SH-SY5Y (cell line): ENCODE data around the gene TBC1D22A.

ENCODE experiments used
- GATA2 ChIP-seq: IDR thresholded peaks from 2 replicates; pipeline ENCODE4 v1.6.1; 2011; ENCODE audit warnings: mild to moderate bottlenecking, low read depth, low read length
- GATA3 ChIP-seq: IDR thresholded peaks from 2 replicates; pipeline ENCODE4 v1.6.1; 2011; ENCODE audit warnings: low read depth, mild to moderate bottlenecking, low read length, moderate library complexity

DNA sequence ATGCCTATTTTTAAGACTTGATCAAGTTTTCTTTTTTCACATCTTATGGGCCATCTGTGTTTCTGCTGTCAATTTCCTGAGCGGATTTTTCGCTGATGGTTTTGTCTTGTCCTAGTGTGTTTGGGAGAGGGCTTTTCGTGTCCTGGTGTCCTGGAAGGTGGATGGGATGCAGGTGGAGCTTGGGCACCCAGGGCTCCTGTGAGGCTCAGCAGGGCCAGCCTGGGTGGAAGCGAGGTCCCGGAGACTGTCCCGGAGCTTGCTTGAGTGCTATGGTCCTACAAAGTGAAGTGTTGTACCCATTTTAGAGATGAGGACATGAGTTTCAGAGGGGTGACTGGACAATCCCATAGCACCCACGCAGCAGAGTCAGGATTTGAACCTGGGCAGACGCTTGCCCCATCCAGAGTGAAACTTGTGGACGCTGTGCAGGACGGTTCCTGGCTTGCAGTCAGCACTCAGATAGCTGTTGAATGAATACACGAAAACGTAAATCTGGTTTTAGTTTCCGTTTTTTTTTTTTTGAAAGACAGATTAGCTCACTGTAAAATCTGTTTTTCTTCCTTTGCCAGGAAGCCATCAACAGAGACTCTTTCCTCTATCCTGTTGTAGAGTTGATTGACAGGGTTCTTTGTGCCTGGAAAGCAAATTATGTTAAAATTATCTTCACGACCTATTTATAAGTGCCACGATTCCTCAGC lies 64.1 kb downstream of the TBC1D22A start:
- TF ChIP-seq GATA2 = no peak
- no peak for TF ChIP-seq GATA3
